HepG2 (cell line): ENCODE results near the gene MAP3K20.
"Not testable (repeated sequence)": the region's sequence is repeated elsewhere in the genome, so short reads cannot be mapped to it uniquely, and the experiment has no call there.

Experiments
- ATF6 ChIP-seq: sonication (generic); formaldehyde crosslinking; conservative IDR thresholded peaks from 2 replicates; pipeline ENCODE4 v1.4.0; 2020; ENCODE audit warnings: missing genetic modification reagents
- CTCF ChIP-seq: sonication (generic); formaldehyde crosslinking; IDR thresholded peaks from 2 replicates; pipeline ENCODE4 v1.5.0; 2020; ENCODE audit warnings: mild to moderate bottlenecking, missing genetic modification reagents, moderate library complexity
- EZH2 ChIP-seq: conservative IDR thresholded peaks from 2 replicates; pipeline ENCODE4 v1.6.1; 2012; ENCODE audit warnings: mild to moderate bottlenecking, low read depth, low read length, moderate library complexity
- HDAC1 ChIP-seq: sonication (generic); formaldehyde crosslinking; IDR thresholded peaks from 2 replicates; pipeline ENCODE4 v1.5.1; 2020; ENCODE audit warnings: mild to moderate bottlenecking, missing genetic modification reagents
- KLF16 ChIP-seq, 2 experiments: sonication (generic) in 1 of 2; formaldehyde crosslinking in 1 of 2; IDR thresholded peaks; 2 replicates each; pipeline versions ENCODE4 v1.6.1 to v1.8.0; 2016 to 2023; ENCODE audit warnings: missing genetic modification reagents in 2 of 2, missing compliant biosample characterization in 1 of 2
- PATZ1 ChIP-seq: sonication (generic); formaldehyde crosslinking; IDR thresholded peaks from 2 replicates; pipeline ENCODE4 v1.4.0; 2020; ENCODE audit warnings: missing genetic modification reagents
- PBX3 ChIP-seq: sonication (generic); formaldehyde crosslinking; IDR thresholded peaks from 2 replicates; pipeline ENCODE4 v1.8.1; 2023; ENCODE audit warnings: missing genetic modification reagents, inconsistent platforms, borderline replicate concordance
- ZNF577 ChIP-seq: sonication (generic); formaldehyde crosslinking; IDR thresholded peaks from 2 replicates; pipeline ENCODE4 v1.4.0; 2020; ENCODE audit warnings: mild to moderate bottlenecking, low read depth, missing genetic modification reagents, borderline replicate concordance

GRCh38 chr2:173309370-173309769, 233.7 kb downstream of the MAP3K20 start:
- TF ChIP-seq PATZ1; PBX3 (CRISPR knock-in tag); KLF16 (CRISPR knock-in tag; IDR thresholded peaks at IDR 0.05); EZH2; CTCF (CRISPR knock-in tag); ATF6 (CRISPR knock-in tag); HDAC1 (CRISPR knock-in tag); ZNF577 (CRISPR knock-in tag): not testable (repeated sequence)
